Measurements from ENCODE around the gene FAM171A1. TPM values are rescaled to one million over a fixed set of nuclear protein-coding genes. Genes with fewer than 3 reads are reported as not detected.

Gene FAM171A1
- total RNA-seq, 2 experiments from 2014 or later: 5.6 to 7.0 TPM

DNA sequence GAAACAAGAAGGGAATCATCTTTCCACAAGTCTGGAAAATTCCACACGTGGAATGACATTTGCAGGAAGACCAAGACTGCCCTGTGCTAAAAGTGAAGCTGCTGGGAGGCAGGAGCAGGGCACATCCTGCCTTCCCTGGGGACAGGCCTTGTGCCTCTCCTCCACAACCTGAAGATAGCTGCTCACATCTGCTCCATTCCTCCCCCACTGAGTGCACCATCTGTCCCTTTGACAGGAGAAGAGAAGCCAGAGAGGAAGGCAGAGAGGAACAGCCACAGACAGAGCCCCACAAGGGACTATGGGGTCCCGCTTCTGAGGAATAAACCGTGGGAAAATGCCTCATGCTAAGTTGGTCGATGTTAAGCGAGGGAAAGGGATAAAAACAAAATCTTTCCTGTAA is 15.9 kb upstream of the FAM171A1 start:
- no peak overlapping the region for H3K4me3 Mint-ChIP-seq
- H3K9me3 Mint-ChIP-seq: no peaks in the 10 kb centered on the region
- no peaks in the 10 kb centered on the region for H3K36me3 Mint-ChIP-seq
- H3K27me3 Mint-ChIP-seq: peaks cover 36% of the 10 kb centered on the region
- no peaks in the 10 kb centered on the region for H3K4me1 Mint-ChIP-seq
- DNase-seq: no peak
- H3K27ac Mint-ChIP-seq: no peak overlapping the region

DNA sequence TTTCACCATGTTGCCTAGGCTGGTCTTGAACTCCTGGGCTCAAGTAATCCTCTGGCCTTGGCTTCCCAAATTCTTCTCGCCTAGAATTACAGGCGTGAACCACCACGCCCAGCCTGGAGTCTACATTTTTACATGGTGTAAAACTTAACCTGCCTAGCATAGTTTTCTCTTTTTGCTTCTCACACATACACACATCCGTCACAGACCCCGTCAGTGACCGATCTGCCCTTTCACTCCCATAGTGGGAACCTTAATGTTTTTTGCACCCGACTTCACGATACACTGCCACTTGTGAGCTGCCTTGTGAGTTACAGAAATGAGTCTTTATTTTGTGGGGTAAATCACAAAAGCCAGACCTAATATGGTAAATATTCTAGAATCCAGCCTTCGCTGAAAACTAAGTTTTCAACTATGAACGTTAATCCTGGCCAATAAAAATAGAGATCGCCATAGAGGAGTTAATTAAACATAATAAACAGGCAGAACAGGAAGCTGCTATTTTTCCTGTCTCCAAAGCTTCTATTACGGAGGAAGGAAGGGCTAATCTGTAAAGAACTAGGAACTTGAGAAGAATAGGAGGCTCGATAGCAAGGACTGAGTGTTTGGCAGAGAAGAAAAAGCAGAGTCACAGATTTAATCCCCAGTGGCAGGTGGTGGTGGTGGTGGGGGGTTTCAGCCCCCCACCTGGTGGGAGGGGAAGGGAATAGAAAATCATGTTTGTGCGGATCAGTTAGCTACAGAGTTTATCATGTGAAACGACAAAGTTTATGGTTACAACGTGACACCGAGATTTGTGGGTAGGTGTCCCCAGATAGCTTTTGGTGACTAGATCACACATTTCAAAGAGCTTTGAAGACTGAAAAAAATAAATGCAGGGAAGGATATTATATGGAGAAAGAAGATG is 14.7 kb upstream of the FAM171A1 start:
- no peak for DNase-seq
- Mint-ChIP-seq H3K27ac (no peak overlapping the region), H3K9me3 (no peaks in the 10 kb centered on the region), H3K4me1 (no peaks in the 10 kb centered on the region), H3K27me3 (peaks cover 45% of the 10 kb centered on the region), H3K4me3 (no peak overlapping the region), H3K36me3 (no peaks in the 10 kb centered on the region)

DNA sequence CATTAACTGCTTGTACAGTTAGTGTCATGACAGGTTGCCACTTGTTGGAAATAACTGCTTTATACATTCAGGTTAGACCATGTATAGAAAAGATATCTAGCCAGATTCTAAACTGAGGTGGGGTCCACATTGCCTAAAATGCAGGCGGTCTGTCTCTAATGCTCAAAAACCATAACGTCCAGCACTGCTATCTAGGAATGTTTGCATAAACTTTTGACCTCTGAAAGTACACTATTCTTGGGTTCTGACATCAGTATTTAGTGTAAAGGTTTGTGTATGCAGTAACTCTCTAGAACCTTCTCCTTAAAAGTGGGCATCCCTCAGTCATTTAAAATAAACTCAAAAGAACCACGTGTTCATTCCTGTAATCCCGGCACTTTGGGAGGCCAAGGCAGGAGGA is 10.3 kb upstream of the FAM171A1 start:
- DNase-seq: no peak
- H3K27me3 Mint-ChIP-seq: peaks cover 65% of the 10 kb centered on the region
- H3K4me1 Mint-ChIP-seq: no peaks in the 10 kb centered on the region
- H3K9me3 Mint-ChIP-seq: no peaks in the 10 kb centered on the region
- no peak overlapping the region for H3K4me3 Mint-ChIP-seq
- no peaks in the 10 kb centered on the region for H3K36me3 Mint-ChIP-seq
- H3K27ac Mint-ChIP-seq: no peak overlapping the region

DNA sequence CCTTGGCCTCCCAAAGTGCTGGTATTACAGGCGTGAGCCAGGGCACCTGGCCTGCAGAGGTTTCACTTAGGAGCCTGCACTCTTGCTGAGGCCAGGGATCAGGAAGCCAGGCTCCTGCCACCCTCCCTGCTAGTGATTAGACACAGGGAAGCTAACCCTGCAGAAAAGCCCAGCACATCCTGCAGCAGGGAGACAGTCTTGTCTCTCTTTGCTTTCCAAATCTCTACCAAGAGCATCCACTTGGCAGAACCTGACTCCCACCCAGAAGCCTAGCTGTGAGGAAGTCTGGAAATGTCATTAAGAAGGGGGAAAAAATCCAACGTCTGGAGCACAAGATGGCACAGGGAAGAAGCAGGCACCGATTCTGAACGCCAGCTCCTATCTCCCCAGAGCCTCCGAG is 8.0 kb upstream of the FAM171A1 start:
- no peak for DNase-seq
- Mint-ChIP-seq H3K4me3 (no peak overlapping the region), H3K9me3 (no peaks in the 10 kb centered on the region), H3K4me1 (peaks cover 2% of the 10 kb centered on the region), H3K36me3 (no peaks in the 10 kb centered on the region), H3K27me3 (peaks cover 70% of the 10 kb centered on the region), H3K27ac (no peak overlapping the region)

DNA sequence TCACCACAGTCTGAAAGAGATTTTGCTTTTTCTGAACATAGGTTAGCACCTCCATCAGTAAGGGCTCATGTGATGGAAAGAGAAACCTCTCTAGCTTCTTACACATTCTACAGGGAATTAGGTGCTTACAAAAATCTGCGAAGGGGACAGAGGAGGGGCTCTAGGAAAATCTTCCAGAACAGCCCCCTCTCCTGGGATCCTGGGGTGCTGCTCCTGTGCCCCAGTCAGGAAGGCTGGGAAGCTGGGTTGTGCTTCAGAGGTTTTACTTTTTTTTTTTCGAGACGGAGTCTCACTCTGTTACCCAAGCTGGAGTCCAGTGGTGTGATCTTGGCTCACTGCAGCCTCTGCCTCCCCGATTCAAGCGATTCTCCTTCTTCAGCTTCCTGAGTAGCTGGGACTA is 7.5 kb upstream of the FAM171A1 start:
- Mint-ChIP-seq H3K4me1 (peaks cover 2% of the 10 kb centered on the region), H3K9me3 (no peaks in the 10 kb centered on the region), H3K27me3 (peaks cover 70% of the 10 kb centered on the region), H3K36me3 (no peaks in the 10 kb centered on the region), H3K4me3 (no peak overlapping the region), H3K27ac (no peak overlapping the region)
- no peak for DNase-seq

DNA sequence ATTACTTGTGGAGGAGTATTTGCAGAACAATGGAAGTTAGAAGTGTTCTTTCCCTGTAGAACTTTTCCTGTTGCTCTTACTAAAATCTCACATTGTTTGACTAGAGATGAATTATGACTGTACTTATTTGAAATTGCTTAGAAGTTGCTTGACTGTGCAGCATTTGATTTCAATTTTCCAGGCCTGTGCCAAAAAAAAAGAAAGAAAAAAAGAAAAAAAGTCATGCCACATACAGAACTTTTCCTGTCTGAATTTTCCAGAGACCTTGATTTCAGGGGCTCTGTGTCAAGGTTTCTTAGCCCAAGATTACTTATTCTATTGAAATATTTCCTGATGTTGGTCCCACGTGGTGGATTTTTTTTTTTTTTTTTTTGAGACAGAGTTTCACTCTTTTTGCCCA is 3.5 kb upstream of the FAM171A1 start:
- Mint-ChIP-seq H3K36me3 (no peaks in the 10 kb centered on the region), H3K27me3 (peaks cover 73% of the 10 kb centered on the region), H3K4me1 (peaks cover 2% of the 10 kb centered on the region), H3K9me3 (no peaks in the 10 kb centered on the region), H3K4me3 (no peak overlapping the region), H3K27ac (no peak overlapping the region)
- DNase-seq: no peak

DNA sequence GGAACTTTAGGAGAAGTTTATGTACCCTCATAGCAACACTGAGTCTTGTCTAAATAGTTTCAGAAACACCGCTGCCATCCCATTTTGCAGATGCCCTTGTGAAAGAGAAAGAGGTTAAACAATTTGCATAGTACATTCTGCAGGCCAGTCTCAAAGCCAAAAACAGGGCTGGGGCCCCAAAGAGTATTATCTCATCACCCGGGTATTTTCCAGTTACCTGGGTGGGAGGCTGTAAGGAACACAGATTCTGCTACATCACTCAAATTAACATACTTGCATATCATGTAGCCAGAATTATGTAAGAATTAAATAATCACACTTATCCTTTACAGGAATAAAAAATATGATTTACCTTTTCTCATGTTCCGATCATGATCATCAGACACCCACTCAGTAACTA is 3.1 kb upstream of the FAM171A1 start:
- peaks cover 2% of the 10 kb centered on the region for H3K4me1 Mint-ChIP-seq
- DNase-seq: no peak
- peaks cover 77% of the 10 kb centered on the region for H3K27me3 Mint-ChIP-seq
- no peaks in the 10 kb centered on the region for H3K9me3 Mint-ChIP-seq
- H3K36me3 Mint-ChIP-seq: no peaks in the 10 kb centered on the region
- H3K4me3 Mint-ChIP-seq: no peak overlapping the region
- H3K27ac Mint-ChIP-seq: no peak overlapping the region

DNA sequence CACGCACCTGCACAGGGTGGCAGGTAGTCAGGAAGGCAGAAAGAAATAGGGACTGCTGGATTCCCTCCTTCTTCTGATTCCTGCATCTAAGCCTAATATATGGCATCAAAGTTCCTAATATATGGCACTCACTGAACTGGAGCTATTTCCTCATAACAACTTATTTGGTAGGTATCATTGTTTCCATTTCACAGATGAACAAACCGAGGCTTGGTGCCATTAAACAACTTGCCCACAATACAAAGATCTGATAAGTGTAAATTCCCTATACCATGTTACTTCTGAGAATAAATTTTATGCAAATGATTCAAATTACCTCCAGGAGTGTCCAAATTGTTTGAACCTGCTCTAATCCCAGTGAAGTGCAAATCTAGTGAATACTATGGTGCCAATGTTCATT is 2.1 kb upstream of the FAM171A1 start:
- Mint-ChIP-seq H3K4me3 (no peak overlapping the region), H3K4me1 (peaks cover 2% of the 10 kb centered on the region), H3K36me3 (no peaks in the 10 kb centered on the region), H3K27ac (no peak overlapping the region), H3K27me3 (peaks cover 77% of the 10 kb centered on the region), H3K9me3 (no peaks in the 10 kb centered on the region)
- no peak for DNase-seq

DNA sequence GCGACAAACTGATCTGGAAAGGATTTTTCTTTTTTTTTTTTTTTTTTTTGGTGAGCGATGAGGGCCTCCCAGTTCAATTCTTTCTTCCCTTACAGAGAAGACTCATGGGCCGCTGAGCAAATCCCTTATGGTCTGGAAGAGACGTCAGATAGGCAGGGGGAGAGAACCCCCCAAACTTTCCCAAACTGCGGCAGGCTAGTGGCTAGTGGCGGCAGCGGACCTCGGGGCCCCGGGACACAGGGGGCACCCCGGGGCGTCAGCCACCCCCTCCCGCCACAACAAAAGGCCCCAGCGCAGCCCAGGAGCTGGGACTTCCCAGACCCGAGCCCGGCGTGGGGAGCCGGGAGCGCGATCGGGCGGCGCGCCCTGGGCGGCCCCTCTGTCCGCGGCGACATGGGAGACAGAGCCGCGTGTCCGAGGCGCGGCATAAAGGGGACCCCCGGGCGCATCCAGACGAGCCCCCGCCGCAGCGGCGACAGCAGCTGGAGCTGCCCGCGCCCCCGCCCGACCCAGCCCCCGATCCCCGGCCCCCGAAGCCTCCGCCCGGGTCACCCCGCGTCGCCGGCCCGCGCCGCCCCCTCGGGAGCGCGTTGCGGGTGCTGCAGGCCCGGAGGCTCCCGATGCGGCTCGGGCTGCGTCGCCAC is 755 bp downstream of the FAM171A1 start:
- peak overlapping the region; percentile 76 for H3K4me3 Mint-ChIP-seq
- no peaks in the 10 kb centered on the region for H3K9me3 Mint-ChIP-seq
- peak; percentile 37 for DNase-seq
- peaks cover 62% of the 10 kb centered on the region for H3K27me3 Mint-ChIP-seq
- peaks cover 2% of the 10 kb centered on the region for H3K4me1 Mint-ChIP-seq
- H3K36me3 Mint-ChIP-seq: no peaks in the 10 kb centered on the region
- H3K27ac Mint-ChIP-seq: no peak overlapping the region

DNA sequence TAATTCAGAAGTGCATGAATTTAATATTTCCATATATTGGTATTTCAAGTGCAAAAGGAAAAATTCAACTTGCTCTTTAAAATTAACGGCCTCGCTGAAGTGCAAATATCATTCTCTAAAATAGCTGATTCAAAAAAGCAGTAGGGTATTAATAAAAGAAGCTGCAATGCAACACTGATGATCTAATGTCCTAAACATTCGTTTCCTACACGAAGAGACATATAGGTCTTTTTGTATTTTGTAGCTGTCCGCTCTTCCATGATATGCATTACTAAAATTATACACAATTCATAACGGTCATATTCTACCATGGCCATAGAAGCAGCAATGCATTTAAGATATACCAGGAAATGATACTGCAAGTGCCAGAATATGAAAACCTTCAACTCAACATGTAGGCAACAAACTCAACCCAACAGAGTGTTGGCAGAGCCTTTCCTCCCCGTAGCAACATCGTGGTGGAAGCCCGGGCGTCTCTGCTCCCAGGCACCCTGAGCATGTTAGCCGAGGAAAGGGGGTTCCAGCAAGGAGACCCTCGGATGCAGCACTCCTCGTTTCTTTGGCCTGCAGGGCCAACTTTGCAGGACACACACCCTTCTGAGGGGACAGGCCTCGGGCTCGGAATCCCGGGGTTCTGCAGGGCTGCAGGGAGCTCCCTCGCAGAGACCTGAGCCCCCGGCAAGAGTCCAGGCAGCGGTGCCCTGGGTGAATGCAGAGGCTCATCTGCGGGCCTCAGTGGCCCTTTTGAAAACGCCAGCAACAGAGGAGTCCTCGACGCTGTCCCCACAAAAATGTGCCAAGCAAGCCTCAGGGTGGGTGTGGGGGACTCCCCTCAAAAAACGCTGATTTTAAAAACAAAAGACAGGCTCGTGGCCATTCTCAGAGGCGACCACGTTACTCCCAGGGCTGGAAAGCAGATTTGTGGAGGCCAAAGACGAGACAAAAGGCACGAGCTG is 1.6 kb downstream of the FAM171A1 start:
- H3K4me1 Mint-ChIP-seq: no peaks in the 10 kb centered on the region
- H3K27ac Mint-ChIP-seq: no peak overlapping the region
- no peaks in the 10 kb centered on the region for H3K36me3 Mint-ChIP-seq
- H3K27me3 Mint-ChIP-seq: peaks cover 54% of the 10 kb centered on the region
- H3K4me3 Mint-ChIP-seq: peak overlapping the region; percentile 76
- no peaks in the 10 kb centered on the region for H3K9me3 Mint-ChIP-seq
- DNase-seq: no peak

DNA sequence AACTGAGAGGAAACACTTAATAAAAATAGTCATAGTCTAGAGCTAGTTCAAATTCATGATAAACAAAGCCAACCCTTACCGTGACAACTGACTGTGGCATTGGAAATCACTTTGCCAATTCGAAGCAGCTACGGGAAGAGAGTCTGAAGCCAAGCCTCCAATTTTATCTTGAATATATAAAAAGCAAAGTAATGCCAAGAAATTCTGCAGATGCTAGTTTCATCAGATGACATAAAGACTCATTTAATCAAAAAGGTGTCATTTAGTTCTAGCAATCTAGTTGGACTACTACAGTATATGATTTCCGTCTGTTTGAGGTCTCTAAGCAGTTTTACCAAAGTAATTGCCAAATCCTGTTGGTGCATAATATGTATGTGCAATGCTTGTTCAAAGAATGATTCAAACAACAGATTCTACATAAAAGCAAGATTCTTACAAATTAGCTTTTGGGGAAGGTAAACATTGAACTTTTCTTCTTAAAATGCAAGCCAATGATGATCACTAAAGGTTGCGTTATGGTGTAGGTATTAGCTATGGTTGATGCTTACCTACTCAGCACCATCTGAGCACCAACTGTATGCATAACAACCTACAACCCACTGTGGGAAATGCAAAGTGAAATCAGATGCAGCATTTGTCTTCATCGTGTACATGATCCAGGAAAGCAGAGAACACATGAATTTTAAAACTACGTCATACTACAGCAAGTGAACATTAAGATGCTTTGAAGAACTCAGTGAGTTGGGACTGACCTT is 2.8 kb downstream of the FAM171A1 start:
- Mint-ChIP-seq H3K4me1 (no peaks in the 10 kb centered on the region), H3K4me3 (no peak overlapping the region), H3K27ac (no peak overlapping the region), H3K36me3 (no peaks in the 10 kb centered on the region), H3K27me3 (peaks cover 44% of the 10 kb centered on the region), H3K9me3 (no peaks in the 10 kb centered on the region)
- no peak for DNase-seq

DNA sequence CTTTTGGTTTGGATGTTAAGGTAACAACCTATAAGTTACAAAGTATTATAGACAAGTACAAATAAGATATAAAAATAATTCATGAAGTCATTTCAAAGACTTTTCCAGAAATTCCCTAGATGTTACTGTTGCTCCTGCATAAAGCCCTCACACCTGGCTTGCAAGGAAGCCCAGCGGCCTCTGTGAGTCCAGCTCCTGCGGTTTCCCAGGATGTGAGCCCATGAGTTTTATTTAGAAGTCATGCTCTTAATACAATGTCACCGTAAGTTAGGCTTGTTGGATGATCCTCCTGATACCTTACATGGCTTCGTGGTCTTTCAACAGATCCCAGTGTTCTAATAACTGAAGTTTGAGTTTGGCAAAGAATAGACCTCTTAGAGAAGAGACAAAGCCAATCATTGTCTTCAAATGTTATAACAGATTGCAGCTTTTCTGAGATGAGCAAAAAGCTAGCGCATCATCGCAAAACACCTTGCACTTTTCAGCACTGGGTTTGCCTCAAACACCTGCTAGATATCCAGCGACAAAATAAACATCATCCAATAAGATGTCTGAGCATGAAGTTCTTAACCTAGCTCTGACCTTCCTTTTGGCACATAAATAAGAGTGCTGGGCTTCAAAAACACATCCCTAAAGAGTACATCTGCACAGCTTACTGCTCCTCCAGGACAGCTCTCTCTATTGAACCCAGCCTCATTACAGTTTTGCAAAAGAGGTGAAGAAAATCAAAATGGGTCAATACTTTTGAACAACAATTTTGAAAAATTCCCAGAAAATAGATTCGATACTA is 3.6 kb downstream of the FAM171A1 start:
- DNase-seq: no peak
- H3K4me3 Mint-ChIP-seq: no peak overlapping the region
- no peaks in the 10 kb centered on the region for H3K4me1 Mint-ChIP-seq
- H3K36me3 Mint-ChIP-seq: no peaks in the 10 kb centered on the region
- H3K27me3 Mint-ChIP-seq: peaks cover 39% of the 10 kb centered on the region
- H3K9me3 Mint-ChIP-seq: no peaks in the 10 kb centered on the region
- H3K27ac Mint-ChIP-seq: no peak overlapping the region

DNA sequence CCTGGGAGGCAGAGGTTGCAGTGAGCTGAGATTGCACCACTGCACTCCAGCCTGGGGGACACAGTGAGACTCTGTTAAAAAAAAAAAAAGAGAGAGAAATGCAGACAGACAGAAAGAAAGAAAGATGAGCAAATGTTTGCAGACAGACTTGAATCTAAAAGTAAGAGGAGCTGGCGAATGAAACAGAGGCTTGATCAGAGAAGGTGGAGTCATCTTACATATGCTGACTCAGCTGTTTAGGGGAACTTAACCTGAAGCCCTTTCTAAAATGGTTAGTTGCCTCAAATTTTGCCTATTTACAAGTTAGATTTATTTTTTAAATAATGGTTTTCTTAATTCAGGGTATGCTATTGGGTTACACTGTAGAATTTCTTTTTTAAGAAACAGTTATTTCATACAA is 5.4 kb downstream of the FAM171A1 start:
- peaks cover 27% of the 10 kb centered on the region for H3K27me3 Mint-ChIP-seq
- no peak for DNase-seq

DNA sequence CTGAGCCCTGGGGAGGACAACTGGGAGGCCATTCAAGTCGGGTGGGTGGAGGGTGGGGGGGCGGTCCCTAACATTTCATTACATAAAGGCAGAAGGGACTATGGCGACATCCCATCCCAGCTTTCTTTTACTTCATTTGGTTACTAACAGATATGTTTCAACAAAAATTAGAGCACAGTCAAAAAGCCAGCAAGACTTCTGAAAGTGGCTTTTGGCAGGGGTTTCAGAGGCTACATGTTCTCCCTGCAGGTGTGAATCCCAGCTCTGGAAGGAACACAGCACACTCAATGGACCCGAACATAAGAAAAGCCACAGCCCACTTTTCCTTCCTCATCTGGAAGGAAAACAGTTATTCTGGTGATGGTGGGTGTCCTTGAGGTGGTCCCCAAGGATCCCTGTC is 7.1 kb downstream of the FAM171A1 start:
- Mint-ChIP-seq H3K4me1 (peaks cover 4% of the 10 kb centered on the region), H3K9me3 (no peaks in the 10 kb centered on the region), H3K27me3 (peaks cover 16% of the 10 kb centered on the region), H3K4me3 (no peak overlapping the region), H3K36me3 (no peaks in the 10 kb centered on the region), H3K27ac (no peak overlapping the region)
- no peak for DNase-seq

More for the DNA sequence above, 5.4 kb downstream of the FAM171A1 start:
- peaks cover 4% of the 10 kb centered on the region for H3K4me1 Mint-ChIP-seq
- H3K9me3 Mint-ChIP-seq: no peaks in the 10 kb centered on the region
- no peaks in the 10 kb centered on the region for H3K36me3 Mint-ChIP-seq
- H3K27ac Mint-ChIP-seq: no peak overlapping the region
- H3K4me3 Mint-ChIP-seq: no peak overlapping the region
